ENCODE measurements around the gene SEZ6L2. TPM values are rescaled to one million over a fixed set of nuclear protein-coding genes. Genes with fewer than 3 reads are reported as not detected.

Gene SEZ6L2
- total RNA-seq, 4 donors from 2014 or later, result 0.52 to 19.4 (median 4.6) TPM; not detected in 1

- no peak overlapping the region for H3K4me3 ChIP-seq
- DNase-seq, result no peak
- no peak overlapping the region for H3K27ac ChIP-seq
- H3K27me3 ChIP-seq, result no peaks in the 10 kb centered on the region
- H3K36me3 ChIP-seq, result no peaks in the 10 kb centered on the region
- no peaks in the 10 kb centered on the region for H3K9me3 ChIP-seq
- intact Hi-C loops (cut with DNase I; ENCODE audit: low total_unique reads), result no loop called here
- TF ChIP-seq POLR2A (IDR thresholded peaks at IDR 0.05) (no peak), CTCF (IDR thresholded peaks at IDR 0.05) (no peak)
- H3K4me1 ChIP-seq, result no peaks in the 10 kb centered on the region
Measured at GRCh38 chr16:29904947-29905346, 5.6 kb upstream of the SEZ6L2 start.

DNA sequence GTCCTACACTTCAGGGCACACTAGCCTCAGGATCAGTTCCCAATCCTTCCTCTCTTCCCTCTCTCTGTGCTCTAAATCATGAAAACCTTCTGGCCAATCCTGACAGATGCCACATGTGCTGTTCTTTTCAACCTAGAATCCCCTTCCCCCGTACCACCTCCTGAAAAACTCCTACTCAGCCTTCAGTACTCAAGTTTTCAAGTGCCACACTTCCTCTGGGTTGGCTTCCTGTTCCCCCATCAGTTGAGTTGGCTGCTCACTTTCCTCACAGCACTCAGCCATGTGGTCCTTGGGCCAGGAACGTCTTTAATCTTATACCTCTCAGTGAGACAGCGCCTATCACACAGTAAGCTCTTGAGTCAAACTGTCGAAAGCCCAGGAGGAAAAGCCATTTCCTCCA, 4.2 kb upstream of the SEZ6L2 start:
- no peak overlapping the region for H3K4me3 ChIP-seq
- no peaks in the 10 kb centered on the region for H3K27me3 ChIP-seq
- intact Hi-C loops (cut with DNase I; ENCODE audit: low total_unique reads), result no loop called here
- no peaks in the 10 kb centered on the region for H3K36me3 ChIP-seq
- no peak overlapping the region for H3K27ac ChIP-seq
- TF ChIP-seq CTCF (IDR thresholded peaks at IDR 0.05) (no peak), POLR2A (IDR thresholded peaks at IDR 0.05) (no peak)
- no peaks in the 10 kb centered on the region for H3K9me3 ChIP-seq
- no peak for DNase-seq
- H3K4me1 ChIP-seq, result no peaks in the 10 kb centered on the region

DNA sequence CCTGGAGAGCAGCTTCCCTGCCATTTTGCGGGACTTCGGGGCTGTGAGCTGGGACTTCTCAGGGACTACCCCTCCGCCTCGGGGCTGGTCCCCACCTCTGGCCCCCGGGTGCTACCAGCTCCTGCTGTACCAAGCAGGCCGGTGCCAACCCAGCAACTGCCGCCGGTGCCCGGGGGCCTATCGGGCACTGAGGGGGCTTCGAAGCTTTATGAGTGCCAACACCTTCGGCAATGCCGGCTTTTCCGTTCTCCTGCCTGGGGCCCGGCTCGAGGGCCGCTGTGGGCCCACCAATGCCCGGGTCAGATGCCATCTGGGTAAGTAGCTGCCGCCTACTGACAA, 2.2 kb upstream of the SEZ6L2 start:
- Histone ChIP-seq H3K27me3 (no peaks in the 10 kb centered on the region), H3K9me3 (no peaks in the 10 kb centered on the region), H3K36me3 (no peaks in the 10 kb centered on the region), H3K27ac (no peak overlapping the region), H3K4me1 (no peaks in the 10 kb centered on the region), H3K4me3 (no peak overlapping the region)
- TF ChIP-seq POLR2A (IDR thresholded peaks at IDR 0.05), result no peak
- TF ChIP-seq CTCF (IDR thresholded peaks at IDR 0.05), result no peak
- intact Hi-C loops (cut with DNase I; ENCODE audit: low total_unique reads), result no loop called here
- DNase-seq, result no peak

- intact Hi-C loops (cut with DNase I; ENCODE audit: low total_unique reads), result no loop called here
- no peaks in the 10 kb centered on the region for H3K36me3 ChIP-seq
- no peaks in the 10 kb centered on the region for H3K4me1 ChIP-seq
- H3K9me3 ChIP-seq, result no peaks in the 10 kb centered on the region
- no peaks in the 10 kb centered on the region for H3K27me3 ChIP-seq
- TF ChIP-seq POLR2A (IDR thresholded peaks at IDR 0.05) (no peak), CTCF (IDR thresholded peaks at IDR 0.05) (no peak)
- H3K4me3 ChIP-seq, result peak overlapping the region in 1 of 2 donors; percentile 46
- DNase-seq, result no peak
- H3K27ac ChIP-seq, result no peak overlapping the region
Measured at GRCh38 chr16:29900888-29901606, 1.7 kb upstream of the SEZ6L2 start.

- Histone ChIP-seq H3K36me3 (no peaks in the 10 kb centered on the region), H3K4me3 (peak within 1 kb of the TSS; percentile 45 to 46), H3K27me3 (no peaks in the 10 kb centered on the region), H3K27ac (no peak within 1 kb of the TSS), H3K9me3 (no peaks in the 10 kb centered on the region), H3K4me1 (no peaks in the 10 kb centered on the region)
- peak; percentile 58 to 76 for DNase-seq
- no peak for TF ChIP-seq CTCF (IDR thresholded peaks at IDR 0.05)
- TF ChIP-seq POLR2A (IDR thresholded peaks at IDR 0.05), result no peak
- intact Hi-C loops (cut with DNase I; ENCODE audit: low total_unique reads), result no loop called here
Measured at GRCh38 chr16:29900102-29900887, 945 bp upstream of the SEZ6L2 start, which contains the start of gene ASPHD1. Gene ASPHD1, plus strand, starts transcription at chr16:29900488. Its CDS starts 484 bp downstream, at chr16:29900972.
